ENCODE data around the gene OR4E1. TPM values are rescaled to one million over a fixed set of nuclear protein-coding genes. Genes with fewer than 3 reads are reported as not detected.

OR4E1 gene, protein sequence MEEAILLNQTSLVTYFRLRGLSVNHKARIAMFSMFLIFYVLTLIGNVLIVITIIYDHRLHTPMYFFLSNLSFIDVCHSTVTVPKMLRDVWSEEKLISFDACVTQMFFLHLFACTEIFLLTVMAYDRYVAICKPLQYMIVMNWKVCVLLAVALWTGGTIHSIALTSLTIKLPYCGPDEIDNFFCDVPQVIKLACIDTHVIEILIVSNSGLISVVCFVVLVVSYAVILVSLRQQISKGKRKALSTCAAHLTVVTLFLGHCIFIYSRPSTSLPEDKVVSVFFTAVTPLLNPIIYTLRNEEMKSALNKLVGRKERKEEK
- not detected for total RNA-seq
- not detected for polyA plus RNA-seq

DNA sequence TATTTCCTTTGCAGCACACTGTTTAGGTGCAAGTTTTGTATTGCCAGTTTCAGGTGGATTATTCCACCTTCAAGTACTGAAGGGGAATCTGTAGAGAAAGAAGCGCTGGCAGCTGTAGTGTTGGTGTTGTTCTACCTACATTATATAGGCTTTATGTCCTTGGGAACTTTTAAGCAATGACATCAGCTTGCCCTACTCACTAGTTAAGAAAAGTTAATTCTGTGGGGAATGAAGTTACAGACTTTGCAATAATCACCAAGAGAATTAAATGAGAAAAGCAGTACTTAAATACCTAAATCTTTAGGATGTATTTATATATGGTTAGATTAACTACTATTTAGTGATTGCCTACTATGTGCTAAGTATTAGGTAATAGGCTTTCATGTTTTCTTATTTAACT lies at the start of gene OR4E1:
TSS of gene OR4E1 (minus strand) at position 101 of the 400 bp plus-strand sequence. CDS start 2,883 bp downstream, outside the sequence.
- WGBS: 92% methylated on average over 1 of the region's 1 CpG

DNA sequence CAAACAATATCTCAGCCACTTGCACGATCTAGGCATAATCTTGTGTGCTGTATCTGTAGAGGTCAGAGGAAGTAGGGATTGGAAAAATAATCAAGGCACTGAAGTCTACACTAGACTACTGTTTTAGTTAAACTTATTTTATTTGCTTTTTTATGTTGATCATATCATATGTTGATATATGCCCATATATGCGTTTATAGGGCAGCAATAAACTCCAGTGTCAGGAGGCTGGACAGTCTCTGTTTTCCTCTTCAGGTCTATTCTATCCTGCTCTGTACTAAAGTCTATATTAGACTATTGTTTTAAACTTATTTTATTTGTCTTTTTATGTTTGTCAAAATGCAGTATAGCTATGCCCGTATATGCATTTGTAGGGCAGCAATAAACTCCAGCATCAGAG lies 47.9 kb upstream of the OR4E1 start:
- no peaks in the 10 kb centered on the region for H3K9me3 ChIP-seq (ENCODE audit: control insufficient read depth in 4 of 4, low read length in 3 of 4)
- 69% methylated on average over 3 of the region's 3 CpGs for WGBS
- no peak overlapping the region for H3K9ac ChIP-seq (ENCODE audit: low read depth in 1 of 2, low read length in 2 of 2)
- H3K36me3 ChIP-seq (ENCODE audit: control insufficient read depth in 4 of 4, insufficient read depth in 3 of 4, low read depth in 1 of 4, low read length in 3 of 4): no peaks in the 10 kb centered on the region
- H3K4me1 ChIP-seq (ENCODE audit: control insufficient read depth in 4 of 4, insufficient read depth in 4 of 4, low read length in 3 of 4): no peaks in the 10 kb centered on the region
- no peak for TF ChIP-seq TAF1 (conservative IDR thresholded peaks at IDR 0.05)
- no peak for TF ChIP-seq EGR1 (IDR thresholded peaks at IDR 0.05; ENCODE audit: low read depth in 2 of 2)
- TF ChIP-seq, protein P1, sequence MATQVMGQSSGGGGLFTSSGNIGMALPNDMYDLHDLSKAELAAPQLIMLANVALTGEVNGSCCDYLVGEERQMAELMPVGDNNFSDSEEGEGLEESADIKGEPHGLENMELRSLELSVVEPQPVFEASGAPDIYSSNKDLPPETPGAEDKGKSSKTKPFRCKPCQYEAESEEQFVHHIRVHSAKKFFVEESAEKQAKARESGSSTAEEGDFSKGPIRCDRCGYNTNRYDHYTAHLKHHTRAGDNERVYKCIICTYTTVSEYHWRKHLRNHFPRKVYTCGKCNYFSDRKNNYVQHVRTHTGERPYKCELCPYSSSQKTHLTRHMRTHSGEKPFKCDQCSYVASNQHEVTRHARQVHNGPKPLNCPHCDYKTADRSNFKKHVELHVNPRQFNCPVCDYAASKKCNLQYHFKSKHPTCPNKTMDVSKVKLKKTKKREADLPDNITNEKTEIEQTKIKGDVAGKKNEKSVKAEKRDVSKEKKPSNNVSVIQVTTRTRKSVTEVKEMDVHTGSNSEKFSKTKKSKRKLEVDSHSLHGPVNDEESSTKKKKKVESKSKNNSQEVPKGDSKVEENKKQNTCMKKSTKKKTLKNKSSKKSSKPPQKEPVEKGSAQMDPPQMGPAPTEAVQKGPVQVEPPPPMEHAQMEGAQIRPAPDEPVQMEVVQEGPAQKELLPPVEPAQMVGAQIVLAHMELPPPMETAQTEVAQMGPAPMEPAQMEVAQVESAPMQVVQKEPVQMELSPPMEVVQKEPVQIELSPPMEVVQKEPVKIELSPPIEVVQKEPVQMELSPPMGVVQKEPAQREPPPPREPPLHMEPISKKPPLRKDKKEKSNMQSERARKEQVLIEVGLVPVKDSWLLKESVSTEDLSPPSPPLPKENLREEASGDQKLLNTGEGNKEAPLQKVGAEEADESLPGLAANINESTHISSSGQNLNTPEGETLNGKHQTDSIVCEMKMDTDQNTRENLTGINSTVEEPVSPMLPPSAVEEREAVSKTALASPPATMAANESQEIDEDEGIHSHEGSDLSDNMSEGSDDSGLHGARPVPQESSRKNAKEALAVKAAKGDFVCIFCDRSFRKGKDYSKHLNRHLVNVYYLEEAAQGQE (IDR thresholded peaks at IDR 0.05): no peak
- TF ChIP-seq, protein P2, sequence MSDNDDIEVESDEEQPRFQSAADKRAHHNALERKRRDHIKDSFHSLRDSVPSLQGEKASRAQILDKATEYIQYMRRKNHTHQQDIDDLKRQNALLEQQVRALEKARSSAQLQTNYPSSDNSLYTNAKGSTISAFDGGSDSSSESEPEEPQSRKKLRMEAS (IDR thresholded peaks at IDR 0.05): no peak
- TF ChIP-seq RAD21 (IDR thresholded peaks at IDR 0.05): no peak
- TF ChIP-seq FOXA2 (IDR thresholded peaks at IDR 0.05): no peak
- no peak for TF ChIP-seq FOXA1 (IDR thresholded peaks at IDR 0.05)
- no peak for TF ChIP-seq RXRA (IDR thresholded peaks at IDR 0.05)
- TF ChIP-seq, protein P3, sequence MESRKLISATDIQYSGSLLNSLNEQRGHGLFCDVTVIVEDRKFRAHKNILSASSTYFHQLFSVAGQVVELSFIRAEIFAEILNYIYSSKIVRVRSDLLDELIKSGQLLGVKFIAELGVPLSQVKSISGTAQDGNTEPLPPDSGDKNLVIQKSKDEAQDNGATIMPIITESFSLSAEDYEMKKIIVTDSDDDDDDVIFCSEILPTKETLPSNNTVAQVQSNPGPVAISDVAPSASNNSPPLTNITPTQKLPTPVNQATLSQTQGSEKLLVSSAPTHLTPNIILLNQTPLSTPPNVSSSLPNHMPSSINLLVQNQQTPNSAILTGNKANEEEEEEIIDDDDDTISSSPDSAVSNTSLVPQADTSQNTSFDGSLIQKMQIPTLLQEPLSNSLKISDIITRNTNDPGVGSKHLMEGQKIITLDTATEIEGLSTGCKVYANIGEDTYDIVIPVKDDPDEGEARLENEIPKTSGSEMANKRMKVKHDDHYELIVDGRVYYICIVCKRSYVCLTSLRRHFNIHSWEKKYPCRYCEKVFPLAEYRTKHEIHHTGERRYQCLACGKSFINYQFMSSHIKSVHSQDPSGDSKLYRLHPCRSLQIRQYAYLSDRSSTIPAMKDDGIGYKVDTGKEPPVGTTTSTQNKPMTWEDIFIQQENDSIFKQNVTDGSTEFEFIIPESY (IDR thresholded peaks at IDR 0.05): no peak
- TF ChIP-seq NR2F2 (IDR thresholded peaks at IDR 0.05): no peak
- no peak for TF ChIP-seq GABPA (IDR thresholded peaks at IDR 0.05 in 1 of 2, conservative IDR thresholded peaks at IDR 0.05 in 1 of 2)
- TF ChIP-seq, protein P4, sequence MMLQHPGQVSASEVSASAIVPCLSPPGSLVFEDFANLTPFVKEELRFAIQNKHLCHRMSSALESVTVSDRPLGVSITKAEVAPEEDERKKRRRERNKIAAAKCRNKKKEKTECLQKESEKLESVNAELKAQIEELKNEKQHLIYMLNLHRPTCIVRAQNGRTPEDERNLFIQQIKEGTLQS (IDR thresholded peaks at IDR 0.05): no peak
- no peak for TF ChIP-seq HNF4G (IDR thresholded peaks at IDR 0.05)
- TF ChIP-seq HNF4A (conservative IDR thresholded peaks at IDR 0.05): no peak
- TF ChIP-seq YY1 (IDR thresholded peaks at IDR 0.05): no peak
- TF ChIP-seq, protein P5, sequence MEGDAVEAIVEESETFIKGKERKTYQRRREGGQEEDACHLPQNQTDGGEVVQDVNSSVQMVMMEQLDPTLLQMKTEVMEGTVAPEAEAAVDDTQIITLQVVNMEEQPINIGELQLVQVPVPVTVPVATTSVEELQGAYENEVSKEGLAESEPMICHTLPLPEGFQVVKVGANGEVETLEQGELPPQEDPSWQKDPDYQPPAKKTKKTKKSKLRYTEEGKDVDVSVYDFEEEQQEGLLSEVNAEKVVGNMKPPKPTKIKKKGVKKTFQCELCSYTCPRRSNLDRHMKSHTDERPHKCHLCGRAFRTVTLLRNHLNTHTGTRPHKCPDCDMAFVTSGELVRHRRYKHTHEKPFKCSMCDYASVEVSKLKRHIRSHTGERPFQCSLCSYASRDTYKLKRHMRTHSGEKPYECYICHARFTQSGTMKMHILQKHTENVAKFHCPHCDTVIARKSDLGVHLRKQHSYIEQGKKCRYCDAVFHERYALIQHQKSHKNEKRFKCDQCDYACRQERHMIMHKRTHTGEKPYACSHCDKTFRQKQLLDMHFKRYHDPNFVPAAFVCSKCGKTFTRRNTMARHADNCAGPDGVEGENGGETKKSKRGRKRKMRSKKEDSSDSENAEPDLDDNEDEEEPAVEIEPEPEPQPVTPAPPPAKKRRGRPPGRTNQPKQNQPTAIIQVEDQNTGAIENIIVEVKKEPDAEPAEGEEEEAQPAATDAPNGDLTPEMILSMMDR (IDR thresholded peaks at IDR 0.05; ENCODE audit: low read depth, low read length, missing input control): no peak
- H3K4me3 ChIP-seq (ENCODE audit: low read depth in 1 of 3, low read length in 3 of 3): no peak overlapping the region
- no peak for DNase-seq (ENCODE audit: low spot score)
- H3K27ac ChIP-seq (ENCODE audit: low read depth in 1 of 2, low read length in 2 of 2): no peak overlapping the region
- peaks cover 0 to 16% (median 0%) of the 10 kb centered on the region in 4 donors for H3K27me3 ChIP-seq (ENCODE audit: control insufficient read depth in 4 of 4, insufficient read depth in 4 of 4, low read length in 3 of 4)

More for the DNA sequence above, at the start of gene OR4E1:
- no peak within 1 kb of the TSS for H3K9ac ChIP-seq (ENCODE audit: low read depth in 1 of 2, low read length in 2 of 2)
- no peak for DNase-seq (ENCODE audit: low spot score)
- H3K9me3 ChIP-seq (ENCODE audit: control insufficient read depth in 4 of 4, low read length in 3 of 4): peaks cover 0 to 8% (median 1%) of the 10 kb centered on the region in 4 donors
- no peak within 1 kb of the TSS for H3K27ac ChIP-seq (ENCODE audit: low read depth in 1 of 2, low read length in 2 of 2)
- no peak within 1 kb of the TSS for H3K4me3 ChIP-seq (ENCODE audit: low read depth in 1 of 3, low read length in 3 of 3)
- H3K4me1 ChIP-seq (ENCODE audit: control insufficient read depth in 4 of 4, insufficient read depth in 4 of 4, low read length in 3 of 4): no peaks in the 10 kb centered on the region
- peaks cover 0 to 3% (median under 1%) of the 10 kb centered on the region in 4 donors for H3K27me3 ChIP-seq (ENCODE audit: control insufficient read depth in 4 of 4, insufficient read depth in 4 of 4, low read length in 3 of 4)
- no peaks in the 10 kb centered on the region for H3K36me3 ChIP-seq (ENCODE audit: control insufficient read depth in 4 of 4, insufficient read depth in 3 of 4, low read depth in 1 of 4, low read length in 3 of 4)
- no peak for TF ChIP-seq SP1 (IDR thresholded peaks at IDR 0.05)
- no peak for TF ChIP-seq HNF4G (IDR thresholded peaks at IDR 0.05)
- TF ChIP-seq YY1 (IDR thresholded peaks at IDR 0.05): no peak
- TF ChIP-seq, protein P3 (IDR thresholded peaks at IDR 0.05): no peak
- no peak for TF ChIP-seq FOXA1 (IDR thresholded peaks at IDR 0.05)
